MG63 (cell line): ENCODE results near the gene ZNF644. TPM values are rescaled to one million over a fixed set of nuclear protein-coding genes. Genes with fewer than 3 reads are reported as not detected.
"Not testable (repeated sequence)": the region's sequence is repeated elsewhere in the genome, so short reads cannot be mapped to it uniquely, and the experiment has no call there.

ENCODE experiments used
- DNase-seq: peaks from one replicate; pipeline ENCODE4 v3.0.0-alpha.2; 2020
- H3K27me3 ChIP-seq: fragments of 250-450 bp; sonication (Bioruptor Pico); 2 replicates; pipeline ENCODE4 v1.5.1; 2020; ENCODE audit warnings: mild to moderate bottlenecking, moderate library complexity
- H3K36me3 ChIP-seq: fragments of 250-450 bp; sonication (Bioruptor Pico); 2 replicates; pipeline ENCODE4 v1.5.1; 2020; ENCODE audit warnings: mild to moderate bottlenecking, moderate library complexity
- H3K4me3 ChIP-seq: fragments of 250-450 bp; sonication (Bioruptor Pico); 2 replicates; pipeline ENCODE4 v1.5.1; 2020; ENCODE audit warnings: mild to moderate bottlenecking, moderate library complexity
- H3K9me3 ChIP-seq: fragments of 250-450 bp; sonication (Bioruptor Pico); 2 replicates; pipeline ENCODE4 v1.5.1; 2020; ENCODE audit warnings: mild to moderate bottlenecking, moderate library complexity
- total RNA-seq: library from RNA; depleted of rRNA; stranded (reverse); fragments of >200 nt; shearing (Covaris generic); gene quantifications from 2 replicates; pipeline ENCODE4 v1.2.3, GENCODE V29; 2014; ENCODE audit warnings: low replicate concordance

ZNF644 gene
- total RNA-seq, 1 experiment from 2014 or later: 10.8 TPM

DNA sequence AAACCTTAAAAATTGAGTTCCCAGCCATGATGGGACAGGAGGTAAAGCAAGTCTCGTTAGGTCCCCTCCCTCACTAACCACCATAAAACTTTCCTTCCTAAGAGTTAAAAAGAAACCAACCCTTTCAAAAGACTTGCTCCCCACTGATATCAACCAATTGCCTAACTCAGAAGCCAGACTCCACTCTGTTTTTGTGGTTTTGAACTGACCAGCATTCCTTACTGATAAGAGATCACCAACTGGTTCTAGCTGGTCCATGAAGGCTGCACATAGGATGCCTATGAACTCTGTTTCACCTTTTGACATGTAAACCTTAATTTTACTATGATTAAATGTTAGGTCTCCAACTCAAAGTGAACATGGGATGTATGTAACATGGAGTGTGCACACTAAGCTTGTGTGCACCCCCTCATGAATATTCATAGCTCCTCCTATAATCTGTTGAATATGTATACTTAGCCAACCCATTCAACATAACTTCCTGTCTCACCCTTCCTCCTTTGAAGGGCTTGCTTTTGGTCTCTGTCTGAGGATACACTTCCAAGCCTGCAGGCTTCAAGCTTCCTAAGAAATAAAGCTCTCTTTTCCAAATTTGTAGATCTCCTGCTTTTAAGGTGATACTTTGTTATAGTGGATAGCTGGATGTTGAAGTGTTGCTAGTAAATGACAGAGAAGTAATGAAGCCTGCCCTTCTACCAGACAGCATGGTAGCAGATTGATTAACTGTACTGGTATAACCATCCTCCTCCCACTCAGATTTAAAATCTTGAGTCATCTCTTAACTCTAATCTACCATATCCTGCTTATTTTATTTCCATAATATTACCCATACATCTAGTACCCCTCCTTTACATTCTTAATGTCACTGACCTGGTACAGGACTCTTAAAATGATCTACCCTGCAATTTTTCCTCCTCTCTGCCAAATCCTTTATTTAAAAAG, 95.6 kb downstream of the ZNF644 start:
- DNase-seq: no peak
- no peaks in the 10 kb centered on the region for H3K27me3 ChIP-seq
- H3K9me3 ChIP-seq: no peaks in the 10 kb centered on the region
- H3K4me3 ChIP-seq: no peak overlapping the region
- peaks cover 21% of the 10 kb centered on the region for H3K36me3 ChIP-seq

DNA sequence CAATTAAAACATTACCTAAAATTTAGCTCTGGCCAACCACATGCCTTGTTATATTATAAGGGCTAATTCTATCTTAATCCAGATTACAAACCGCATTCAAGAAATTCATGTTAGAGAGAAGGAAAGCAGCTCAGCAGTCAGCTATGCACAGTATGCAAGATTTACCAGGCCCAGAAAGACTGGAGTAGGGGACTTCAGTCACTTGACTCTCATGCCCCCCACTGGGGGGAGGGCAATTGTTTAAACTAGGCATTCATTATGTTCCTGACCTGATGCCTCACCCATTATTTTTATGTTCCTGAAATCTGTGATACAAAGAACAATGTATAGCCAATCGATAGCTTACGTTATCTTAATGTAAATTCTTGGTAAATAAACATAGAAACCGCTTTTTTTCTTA, 96.9 kb downstream of the ZNF644 start:
- H3K27me3 ChIP-seq: no peaks in the 10 kb centered on the region
- H3K4me3 ChIP-seq: no peak overlapping the region
- H3K9me3 ChIP-seq: no peaks in the 10 kb centered on the region
- H3K36me3 ChIP-seq: peaks cover 22% of the 10 kb centered on the region
- no peak for DNase-seq

DNA sequence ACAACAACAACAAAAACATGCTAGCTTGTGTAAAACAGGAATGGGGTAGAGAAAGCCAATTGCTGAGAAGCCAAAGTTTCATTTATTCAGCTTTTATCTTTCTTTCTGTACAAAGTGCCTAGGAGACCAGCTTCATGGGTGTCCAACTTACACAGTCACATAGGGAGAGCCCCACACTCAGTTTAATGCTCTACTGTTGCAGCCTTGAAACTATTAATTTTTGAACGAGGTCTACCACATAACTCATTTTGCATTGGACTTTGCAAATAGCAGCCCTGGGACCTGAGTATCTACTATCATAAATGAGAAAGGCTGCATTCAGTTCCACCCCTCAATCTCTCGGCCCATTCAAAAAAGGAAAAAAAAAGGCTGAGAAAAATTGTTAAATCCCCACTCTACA, 98.8 kb downstream of the ZNF644 start:
- Histone ChIP-seq H3K4me3 (no peak overlapping the region), H3K9me3 (no peaks in the 10 kb centered on the region), H3K36me3 (peaks cover 14% of the 10 kb centered on the region), H3K27me3 (no peaks in the 10 kb centered on the region)
- DNase-seq: no peak

DNA sequence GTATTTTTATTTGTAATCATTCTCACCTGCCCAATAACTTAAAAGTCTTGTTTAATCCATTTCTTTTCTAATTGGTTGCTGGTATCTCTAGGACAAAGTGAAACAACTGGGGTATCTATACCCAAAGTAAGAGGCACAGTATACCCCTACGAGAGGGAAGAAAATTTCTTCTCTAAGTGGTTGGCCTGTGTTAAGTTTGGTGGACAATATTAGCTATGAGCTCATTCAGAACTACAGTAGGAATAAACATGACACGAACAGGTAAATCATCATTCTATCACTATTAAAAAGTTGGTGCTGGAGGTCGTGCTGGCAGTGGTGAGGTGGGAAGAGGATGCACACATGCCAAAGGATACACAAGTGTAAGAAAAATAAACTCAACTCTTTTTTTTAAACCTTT, 99.6 kb downstream of the ZNF644 start:
- no peak overlapping the region for H3K4me3 ChIP-seq
- H3K9me3 ChIP-seq: no peaks in the 10 kb centered on the region
- H3K36me3 ChIP-seq: peaks cover 17% of the 10 kb centered on the region

DNA sequence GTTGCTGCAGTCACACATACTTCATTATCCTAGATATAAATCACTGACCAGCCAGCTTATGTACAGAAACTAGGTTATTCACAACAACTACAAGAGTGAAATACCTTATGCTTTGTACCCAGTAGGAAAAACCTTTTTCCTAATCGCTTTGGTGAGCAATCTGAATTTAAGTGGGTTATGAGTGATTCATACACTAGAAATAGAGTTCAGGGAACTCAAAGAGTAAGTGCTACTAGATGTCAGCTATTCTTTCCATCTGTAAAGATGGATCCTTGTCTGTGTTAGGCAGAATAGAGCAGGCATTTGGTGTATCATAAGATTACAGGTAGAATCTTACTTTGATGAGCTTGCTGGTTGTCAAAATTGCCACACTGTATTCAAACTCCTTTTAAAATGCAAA, 101.9 kb downstream of the ZNF644 start:
- Histone ChIP-seq H3K9me3 (no peaks in the 10 kb centered on the region), H3K27me3 (no peaks in the 10 kb centered on the region), H3K4me3 (no peak overlapping the region), H3K36me3 (peaks cover 29% of the 10 kb centered on the region)
- no peak for DNase-seq

More for the DNA sequence above, 99.6 kb downstream of the ZNF644 start:
- no peak for DNase-seq
- no peaks in the 10 kb centered on the region for H3K27me3 ChIP-seq

DNA sequence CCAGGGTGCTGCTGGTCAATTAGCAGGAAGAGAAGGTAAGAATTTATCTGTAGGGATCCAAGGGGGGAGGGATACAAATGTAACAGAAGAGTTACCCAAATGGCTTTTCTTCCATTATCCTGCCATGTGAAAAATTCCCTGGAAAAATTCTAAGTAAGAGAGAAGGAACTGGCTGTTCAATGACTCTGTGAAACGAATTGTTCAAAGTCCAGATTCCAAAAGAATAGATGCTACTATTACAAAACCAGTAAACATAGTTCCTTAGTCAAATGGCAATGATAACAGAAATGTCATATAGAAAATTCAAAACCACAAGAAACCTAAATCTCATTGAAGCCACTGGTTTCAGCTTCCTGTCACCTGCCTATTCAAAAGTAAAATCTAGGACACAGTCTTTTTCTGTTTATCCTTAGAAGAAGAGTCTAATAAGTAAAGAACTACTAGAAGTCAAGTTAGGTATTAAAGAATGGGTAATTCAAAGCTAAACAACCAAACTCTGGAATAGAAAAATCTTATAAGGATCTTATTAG, 102.6 kb downstream of the ZNF644 start:
- Histone ChIP-seq H3K9me3 (no peaks in the 10 kb centered on the region), H3K27me3 (no peaks in the 10 kb centered on the region)

DNA sequence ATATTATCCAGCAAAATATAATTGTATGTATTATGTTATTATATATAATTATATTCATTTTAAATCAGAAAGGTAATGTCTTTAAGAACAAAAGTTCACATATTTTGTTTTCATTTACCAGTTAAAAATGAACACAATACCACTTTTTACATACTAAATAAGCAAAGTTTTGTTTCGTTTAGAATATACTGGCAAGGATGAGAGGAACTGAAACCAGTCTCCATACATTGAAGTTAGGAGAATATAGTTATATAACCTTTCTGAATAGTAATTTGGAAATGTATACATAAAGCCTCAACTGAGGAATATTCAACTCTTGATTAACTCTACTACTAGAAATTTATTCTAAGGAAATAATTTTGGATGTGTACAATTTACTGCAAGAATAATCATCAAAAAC, 110.5 kb downstream of the ZNF644 start:
- H3K9me3 ChIP-seq: no peaks in the 10 kb centered on the region
- peaks cover 23% of the 10 kb centered on the region for H3K36me3 ChIP-seq
- DNase-seq: no peak
- H3K4me3 ChIP-seq: no peak overlapping the region
- no peaks in the 10 kb centered on the region for H3K27me3 ChIP-seq

More for the DNA sequence above, 102.6 kb downstream of the ZNF644 start:
- no peak for DNase-seq
- Histone ChIP-seq H3K36me3 (peaks cover 30% of the 10 kb centered on the region), H3K4me3 (no peak overlapping the region)

DNA sequence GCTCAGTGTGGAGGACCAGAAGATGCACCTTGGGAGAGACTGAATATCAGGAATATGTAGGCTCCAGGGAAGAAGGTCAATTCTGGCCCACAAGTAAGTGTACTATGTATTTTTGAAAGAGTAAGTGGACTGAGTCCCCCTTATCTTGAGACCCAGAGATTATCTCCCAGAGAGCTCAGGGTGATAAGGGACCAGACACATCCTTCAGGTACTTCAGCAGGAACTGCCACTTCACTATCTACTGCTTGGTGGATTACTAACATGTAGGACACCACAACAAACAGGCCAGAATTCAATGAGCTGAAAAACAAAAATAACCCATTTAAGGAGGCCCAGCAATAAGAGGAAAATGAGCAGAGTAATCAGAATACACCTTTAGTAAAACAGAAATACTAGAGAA, 119.2 kb downstream of the ZNF644 start:
- no peaks in the 10 kb centered on the region for H3K27me3 ChIP-seq
- DNase-seq: no peak
- H3K36me3 ChIP-seq: peaks cover 12% of the 10 kb centered on the region
- no peak overlapping the region for H3K4me3 ChIP-seq
- no peaks in the 10 kb centered on the region for H3K9me3 ChIP-seq

DNA sequence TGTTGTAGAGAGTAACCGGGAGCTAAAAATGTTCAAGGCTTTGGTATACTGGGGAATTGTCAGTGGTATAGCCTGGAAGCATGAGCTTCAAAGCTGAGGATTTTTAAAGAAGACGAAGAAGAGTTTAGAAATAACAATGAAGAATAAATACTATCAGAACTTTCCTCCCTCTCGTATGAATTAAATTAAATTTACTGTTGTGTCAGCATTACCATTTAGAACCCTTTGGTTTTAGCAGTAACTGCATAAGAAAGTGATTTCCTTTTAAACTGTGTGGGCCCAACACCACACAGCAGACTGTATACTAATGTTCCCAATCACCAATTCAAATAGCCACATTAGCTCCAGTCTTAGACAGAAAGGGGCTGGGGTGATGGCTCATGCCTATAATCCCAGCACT, 122.6 kb downstream of the ZNF644 start:
- Histone ChIP-seq H3K27me3 (no peaks in the 10 kb centered on the region), H3K4me3 (no peak overlapping the region), H3K36me3 (peaks cover 17% of the 10 kb centered on the region), H3K9me3 (no peaks in the 10 kb centered on the region)
- DNase-seq: no peak

DNA sequence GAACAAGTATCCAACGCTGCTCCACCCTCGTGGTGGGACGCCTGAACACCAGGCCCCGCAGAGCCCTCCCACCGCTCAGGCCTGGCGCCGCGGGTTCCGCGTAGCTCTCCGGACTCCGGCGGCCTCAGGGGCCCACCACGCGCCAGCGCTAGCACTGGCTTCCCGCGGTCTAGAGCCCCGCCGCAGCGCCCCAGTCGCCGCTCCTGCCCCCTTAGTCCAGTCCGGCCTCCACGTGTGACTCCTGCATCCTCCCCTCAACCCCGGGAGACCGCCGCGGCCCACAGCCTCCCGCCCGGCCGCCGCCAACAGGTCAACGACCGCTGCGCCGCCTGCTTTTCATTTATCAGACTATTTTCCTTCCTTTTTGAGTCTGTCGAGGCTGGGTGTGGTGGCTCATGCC, 128.2 kb downstream of the ZNF644 start:
- not testable (repeated sequence) for H3K36me3 ChIP-seq, H3K27me3 ChIP-seq, H3K9me3 ChIP-seq, H3K4me3 ChIP-seq, DNase-seq

DNA sequence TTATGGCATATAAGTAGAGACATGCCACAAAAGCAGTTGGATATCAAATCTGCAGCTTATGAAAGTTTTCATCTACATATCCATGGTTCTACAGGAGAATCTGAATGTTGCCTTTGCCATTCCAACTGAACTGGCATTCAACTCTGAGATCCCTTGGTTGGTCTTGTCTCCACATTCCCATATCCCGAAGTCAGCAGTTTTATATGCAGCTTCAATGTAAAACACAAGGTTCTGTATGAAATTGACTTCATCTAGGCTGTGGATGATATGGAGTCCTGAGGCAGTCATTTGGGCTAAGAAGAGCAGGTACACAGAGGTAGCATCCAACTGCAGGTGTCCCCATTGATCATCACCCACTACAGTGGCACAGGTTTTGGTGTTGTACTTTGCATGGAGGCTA, 129.0 kb downstream of the ZNF644 start:
- H3K9me3 ChIP-seq, H3K27me3 ChIP-seq, H3K36me3 ChIP-seq, DNase-seq, H3K4me3 ChIP-seq: not testable (repeated sequence)

DNA sequence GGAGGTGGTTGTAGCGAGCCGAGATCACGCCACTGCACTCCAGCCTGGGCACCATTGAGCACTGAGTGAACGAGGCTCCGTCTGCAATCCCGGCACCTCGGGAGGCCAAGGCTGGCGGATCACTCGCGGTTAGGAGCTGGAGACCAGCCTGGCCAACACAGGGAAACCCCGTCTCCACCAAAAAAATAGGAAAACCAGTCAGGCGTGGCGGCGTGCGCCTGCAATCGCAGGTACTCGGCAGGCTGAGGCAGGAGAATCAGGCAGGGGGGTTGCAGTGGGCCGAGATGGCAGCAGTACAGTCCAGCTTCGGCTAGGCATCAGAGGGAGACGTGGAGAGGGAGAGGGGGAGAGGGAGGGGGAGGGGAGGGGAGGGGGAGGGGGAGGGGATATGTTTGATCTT, 129.6 kb downstream of the ZNF644 start:
- H3K9me3 ChIP-seq, H3K36me3 ChIP-seq, DNase-seq, H3K4me3 ChIP-seq, H3K27me3 ChIP-seq: not testable (repeated sequence)

DNA sequence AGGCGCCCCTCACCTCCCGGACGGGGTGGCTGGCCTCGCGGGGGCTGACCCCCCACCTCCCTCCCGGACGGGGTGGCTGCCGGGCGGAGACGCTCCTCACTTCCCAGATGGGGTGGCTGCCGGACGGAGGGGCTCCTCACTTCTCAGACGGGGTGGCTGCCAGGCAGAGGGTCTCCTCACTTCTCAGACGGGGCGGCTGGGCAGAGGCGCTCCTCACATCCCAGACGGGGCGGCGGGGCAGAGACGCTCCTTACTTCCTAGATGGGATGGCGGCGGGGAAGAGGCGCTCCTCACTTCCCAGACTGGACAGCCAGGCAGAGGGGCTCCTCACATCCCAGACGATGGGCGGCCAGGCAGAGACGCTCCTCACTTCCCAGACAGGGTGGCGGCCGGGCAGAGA, 130.1 kb downstream of the ZNF644 start:
- H3K36me3 ChIP-seq, DNase-seq, H3K9me3 ChIP-seq, H3K4me3 ChIP-seq, H3K27me3 ChIP-seq: not testable (repeated sequence)

DNA sequence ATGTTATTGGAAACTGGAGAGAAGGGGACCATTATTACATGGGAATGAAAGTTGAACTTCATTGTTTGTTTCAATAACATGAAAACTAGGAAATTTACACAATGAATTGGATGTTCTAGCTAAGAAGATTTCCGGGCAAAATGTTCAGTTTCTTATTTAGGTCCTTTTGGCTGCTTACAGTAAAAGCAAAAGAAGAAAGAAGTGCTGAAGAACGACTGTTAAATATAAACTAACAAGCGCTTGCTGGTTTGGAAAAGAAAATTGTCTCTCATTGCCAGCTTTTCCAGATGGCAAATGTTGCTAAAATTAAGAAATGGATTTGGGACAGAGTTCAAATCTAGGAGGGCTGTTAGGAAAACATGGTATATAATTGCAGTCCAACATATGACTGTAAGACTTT, 139.6 kb downstream of the ZNF644 start:
- H3K27me3 ChIP-seq: no peaks in the 10 kb centered on the region
- H3K9me3 ChIP-seq: peaks cover 31% of the 10 kb centered on the region
- no peak overlapping the region for H3K4me3 ChIP-seq
- DNase-seq: no peak
- no peaks in the 10 kb centered on the region for H3K36me3 ChIP-seq

DNA sequence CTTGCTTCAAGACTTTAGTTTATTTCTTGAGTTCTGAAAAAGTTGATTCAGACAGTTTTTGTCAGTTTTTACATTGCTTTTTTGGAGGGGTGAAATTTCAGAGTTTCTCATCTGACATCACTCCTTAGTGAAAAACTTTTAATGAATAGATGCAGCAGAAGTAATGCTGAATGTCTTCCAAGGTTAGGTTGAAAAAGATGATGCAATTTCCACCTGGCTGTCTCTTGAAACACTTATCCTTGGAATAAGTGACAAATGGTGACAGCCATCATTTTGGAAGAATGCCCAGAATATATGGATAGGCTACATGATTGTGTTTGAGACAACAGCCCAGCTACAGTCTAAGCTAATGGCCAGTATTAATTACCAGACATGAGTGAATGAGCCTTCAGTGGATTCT, 140.8 kb downstream of the ZNF644 start:
- Histone ChIP-seq H3K4me3 (no peak overlapping the region), H3K27me3 (no peaks in the 10 kb centered on the region), H3K9me3 (peaks cover 32% of the 10 kb centered on the region), H3K36me3 (no peaks in the 10 kb centered on the region)
- no peak for DNase-seq

DNA sequence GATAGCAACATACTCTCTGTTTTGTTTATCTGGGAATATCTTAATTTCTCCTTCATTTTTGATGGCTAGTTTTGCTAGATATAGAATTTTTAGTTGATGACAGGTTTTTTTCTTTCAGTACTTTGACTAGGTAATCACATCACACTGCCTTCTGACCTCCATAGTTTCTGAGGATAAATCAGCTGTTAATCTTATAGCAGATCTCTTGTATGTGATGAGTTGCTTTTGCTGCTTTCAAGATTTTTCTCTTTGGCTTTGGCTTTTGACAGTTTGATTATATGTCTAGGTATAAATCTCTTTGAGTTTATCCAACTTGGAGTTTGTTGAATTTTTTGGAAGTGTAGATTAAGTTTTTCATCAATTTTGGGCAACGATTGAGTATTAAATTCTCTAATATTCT, 142.6 kb downstream of the ZNF644 start:
- no peak overlapping the region for H3K4me3 ChIP-seq
- no peaks in the 10 kb centered on the region for H3K36me3 ChIP-seq
- no peak for DNase-seq
- H3K9me3 ChIP-seq: peaks cover 32% of the 10 kb centered on the region
- no peaks in the 10 kb centered on the region for H3K27me3 ChIP-seq

DNA sequence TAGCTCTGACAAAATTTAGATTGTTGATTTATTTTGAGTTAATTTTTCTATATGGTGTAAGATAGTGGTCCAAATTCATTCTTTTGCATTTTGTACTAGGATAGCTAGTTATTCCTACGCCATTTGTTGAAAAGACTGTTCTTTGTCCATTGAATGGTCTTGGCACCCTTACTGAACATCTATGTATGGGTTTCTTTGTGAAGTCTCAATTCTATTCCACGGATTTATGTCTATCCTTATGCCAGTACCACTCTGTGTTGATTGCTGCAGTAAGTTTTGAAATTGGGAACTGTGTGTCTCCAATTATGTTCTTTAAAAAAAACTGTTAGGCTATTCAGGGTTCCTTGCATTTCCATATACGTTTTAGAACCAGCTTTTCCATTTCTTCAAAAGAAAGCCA, 145.7 kb downstream of the ZNF644 start:
- no peak for DNase-seq
- H3K36me3 ChIP-seq: no peaks in the 10 kb centered on the region
- peaks cover 21% of the 10 kb centered on the region for H3K9me3 ChIP-seq
- no peak overlapping the region for H3K4me3 ChIP-seq
- no peaks in the 10 kb centered on the region for H3K27me3 ChIP-seq
